WTC11 (cell line): ENCODE results near the gene MYMX. TPM values are rescaled to one million over a fixed set of nuclear protein-coding genes. Genes with fewer than 3 reads are reported as not detected.

ENCODE experiments used
- ATAC-seq: fragments of 200-7000 bp; cut with Tn5 transposase; 2 replicates; pipeline ENCODE4 v1.10.0; 2021; ENCODE audit warnings: mild to moderate bottlenecking, moderate library complexity
- CTCF ChIA-PET: fragments of 300-600 bp; sonication (Branson Sonifier 250); formaldehyde crosslinking; loops from one replicate; lab custom pipeline; 2021; ENCODE audit warnings: antibody characterized with exemption; lab: Charles Lee
- POLR2A ChIA-PET: fragments of 350-600 bp; sonication (Branson Sonifier 250); formaldehyde crosslinking; loops from one replicate; lab custom pipeline; 2021; ENCODE audit warnings: antibody characterized with exemption; lab: Charles Lee
- DNase-seq: peaks from one replicate; pipeline ENCODE4 v3.0.0; 2021; ENCODE audit warnings: low spot score
- H3K27ac Mint-ChIP-seq: 2 replicates; pipeline ENCODE4 v1.8.0; 2021; ENCODE audit warnings: mixed read lengths
- H3K27me3 Mint-ChIP-seq: 2 replicates; pipeline ENCODE4 v1.8.0; 2021; ENCODE audit warnings: low read depth, mild to moderate bottlenecking, moderate library complexity, mixed read lengths
- H3K36me3 Mint-ChIP-seq: 2 replicates; pipeline ENCODE4 v1.8.0; 2021; ENCODE audit warnings: mixed read lengths
- H3K4me1 Mint-ChIP-seq: 2 replicates; pipeline ENCODE4 v1.8.0; 2022; ENCODE audit warnings: mixed read lengths
- H3K4me3 Mint-ChIP-seq: 2 replicates; pipeline ENCODE4 v1.8.0; 2021; ENCODE audit warnings: mild to moderate bottlenecking, moderate library complexity, mixed read lengths
- H3K9me3 Mint-ChIP-seq: 2 replicates; pipeline ENCODE4 v1.8.0; 2021; ENCODE audit warnings: mixed read lengths
- ATF1 ChIP-seq: sonication (generic); formaldehyde crosslinking; IDR thresholded peaks from 2 replicates; pipeline ENCODE4 v1.8.1; 2023; ENCODE audit warnings: mild to moderate bottlenecking, moderate library complexity, missing genetic modification reagents
- CTCF ChIP-seq: fragments of 200-600 bp; IDR thresholded peaks from 2 replicates; pipeline ENCODE4 v1.8.0; 2022; ENCODE audit warnings: antibody characterized with exemption
- ESRRA ChIP-seq: sonication (generic); formaldehyde crosslinking; IDR thresholded peaks from 2 replicates; pipeline ENCODE4 v1.8.1; 2022; ENCODE audit warnings: mild to moderate bottlenecking, missing genetic modification reagents, borderline replicate concordance
- FOXJ3 ChIP-seq: sonication (generic); formaldehyde crosslinking; IDR thresholded peaks from 2 replicates; pipeline ENCODE4 v1.9.0; 2021; ENCODE audit warnings: missing genetic modification reagents, mild to moderate bottlenecking, borderline replicate concordance
- FOXP1 ChIP-seq: sonication (generic); formaldehyde crosslinking; IDR thresholded peaks from 2 replicates; pipeline ENCODE4 v1.8.0; 2022; ENCODE audit warnings: missing genetic modification reagents, mild to moderate bottlenecking, moderate library complexity, borderline replicate concordance
- GRHL2 ChIP-seq: fragments of 250-450 bp; sonication (Bioruptor Pico); IDR thresholded peaks from 2 replicates; pipeline ENCODE4 v1.8.0; 2022; ENCODE audit warnings: mild to moderate bottlenecking, moderate library complexity; ENCODE audit not compliant: insufficient replicate concordance, severe bottlenecking
- NFYB ChIP-seq: sonication (generic); formaldehyde crosslinking; conservative IDR thresholded peaks from 2 replicates; pipeline ENCODE4 v1.8.0; 2022; ENCODE audit warnings: low read depth, missing genetic modification reagents
- PREB ChIP-seq: sonication (generic); formaldehyde crosslinking; IDR thresholded peaks from 2 replicates; pipeline ENCODE4 v1.8.1; 2022; ENCODE audit warnings: mild to moderate bottlenecking, missing genetic modification reagents, moderate library complexity, borderline replicate concordance
- SMAD4 ChIP-seq: sonication (generic); formaldehyde crosslinking; IDR thresholded peaks from 2 replicates; pipeline ENCODE4 v1.8.0; 2022; ENCODE audit warnings: mild to moderate bottlenecking, missing genetic modification reagents
- TEAD1 ChIP-seq: sonication (generic); formaldehyde crosslinking; IDR thresholded peaks from 2 replicates; pipeline ENCODE4 v1.8.0; 2022; ENCODE audit warnings: mild to moderate bottlenecking, missing genetic modification reagents
- TEAD4 ChIP-seq: sonication (generic); formaldehyde crosslinking; IDR thresholded peaks from 2 replicates; pipeline ENCODE4 v1.8.0; 2022; ENCODE audit warnings: mild to moderate bottlenecking, missing genetic modification reagents
- TP53 ChIP-seq: sonication (generic); formaldehyde crosslinking; IDR thresholded peaks from 2 replicates; pipeline ENCODE4 v1.8.1; 2023; ENCODE audit warnings: mild to moderate bottlenecking, missing genetic modification reagents
- ZNF121 ChIP-seq: sonication (generic); formaldehyde crosslinking; IDR thresholded peaks from 2 replicates; pipeline ENCODE4 v1.8.0; 2023; ENCODE audit warnings: missing genetic modification reagents
- ZNF138 ChIP-seq: sonication (generic); formaldehyde crosslinking; conservative IDR thresholded peaks from 2 replicates; pipeline ENCODE4 v1.8.1; 2022; ENCODE audit warnings: mild to moderate bottlenecking, moderate library complexity, missing genetic modification reagents
- ZNF416 ChIP-seq: fragments of 250-450 bp; sonication (Bioruptor Pico); IDR thresholded peaks from 2 replicates; pipeline ENCODE4 v1.9.0; 2021; ENCODE audit warnings: mild to moderate bottlenecking, inconsistent platforms
- total RNA-seq: library from RNA; stranded (reverse); gene quantifications from 3 replicates; pipeline ENCODE4 v1.2.3, GENCODE V29; 2021
- TF ChIP-seq, protein P1 (sequence below): sonication (generic); formaldehyde crosslinking; IDR thresholded peaks from 2 replicates; pipeline ENCODE4 v1.8.0; 2022; ENCODE audit warnings: mild to moderate bottlenecking, missing genetic modification reagents
- TF ChIP-seq, protein P2 (sequence below): fragments of 250-450 bp; sonication (Bioruptor Pico); IDR thresholded peaks from 2 replicates; pipeline ENCODE4 v1.9.0; 2021; ENCODE audit warnings: moderate library complexity, mild to moderate bottlenecking, inconsistent platforms, borderline replicate concordance

Gene MYMX
- total RNA-seq, 1 experiment from 2014 or later, result 3.9 TPM

- no peak for ATAC-seq
- H3K27ac Mint-ChIP-seq, result no peak overlapping the region
- POLR2A ChIA-PET, result no interaction called here
Observed at GRCh38 chr6:44178424-44179071, 38.2 kb upstream of the MYMX start.

DNA sequence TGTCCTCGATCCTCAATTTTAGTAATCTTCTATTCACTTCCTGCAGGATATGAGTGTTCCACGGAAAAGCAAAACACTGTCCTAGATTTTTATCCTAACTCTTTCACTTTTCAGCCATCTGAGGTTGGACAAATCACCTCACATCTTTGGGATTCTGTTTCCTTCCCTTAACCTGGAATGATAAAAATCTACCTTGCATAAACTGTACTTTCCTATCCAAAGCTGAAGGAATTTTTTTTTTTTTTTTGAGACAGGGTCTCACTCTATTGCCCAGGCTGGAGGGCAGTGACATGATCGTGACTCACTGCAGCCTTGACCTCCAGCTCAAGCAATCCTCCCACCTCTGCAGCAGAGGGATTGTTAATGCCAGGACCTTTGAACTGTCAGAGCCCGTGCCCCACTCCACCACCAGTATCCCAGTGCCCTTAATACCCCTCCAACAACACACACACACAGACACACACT lies 37.6 kb upstream of the MYMX start:
- Mint-ChIP-seq H3K27me3 (no peaks in the 10 kb centered on the region), H3K9me3 (no peaks in the 10 kb centered on the region), H3K36me3 (no peaks in the 10 kb centered on the region), H3K4me3 (no peak overlapping the region), H3K27ac (no peak overlapping the region), H3K4me1 (peaks cover 18% of the 10 kb centered on the region)
- DNase-seq (no peak), ATAC-seq (no peak)
- TF ChIP-seq FOXP1 (CRISPR knock-in tag), result no peak
- no peak for TF ChIP-seq FOXJ3 (CRISPR knock-in tag)
- no peak for TF ChIP-seq ZNF138 (CRISPR knock-in tag)
- CTCF ChIA-PET, result no interaction called here
- POLR2A ChIA-PET, result no interaction called here

More at GRCh38 chr6:44178424-44179071, 38.2 kb upstream of the MYMX start:
- DNase-seq, result no peak
- Mint-ChIP-seq H3K9me3 (no peaks in the 10 kb centered on the region), H3K27me3 (no peaks in the 10 kb centered on the region), H3K4me1 (peaks cover 13% of the 10 kb centered on the region), H3K4me3 (no peak overlapping the region), H3K36me3 (no peaks in the 10 kb centered on the region)
- CTCF ChIA-PET, result interaction anchor here (1.1 kb wide), 1 partner anchor 46 kb away, joined by 3 read pairs; no protein-coding TSS in a partner anchor
- TF ChIP-seq ZNF121 (CRISPR knock-in tag), result peak; percentile 67
- no peak for TF ChIP-seq GRHL2 (CRISPR knock-in tag)

- no peak for ATAC-seq
- Mint-ChIP-seq H3K9me3 (no peaks in the 10 kb centered on the region), H3K4me1 (peaks cover 21% of the 10 kb centered on the region), H3K27me3 (no peaks in the 10 kb centered on the region), H3K4me3 (no peak overlapping the region), H3K36me3 (no peaks in the 10 kb centered on the region), H3K27ac (no peak overlapping the region)
- TF ChIP-seq, protein P1, sequence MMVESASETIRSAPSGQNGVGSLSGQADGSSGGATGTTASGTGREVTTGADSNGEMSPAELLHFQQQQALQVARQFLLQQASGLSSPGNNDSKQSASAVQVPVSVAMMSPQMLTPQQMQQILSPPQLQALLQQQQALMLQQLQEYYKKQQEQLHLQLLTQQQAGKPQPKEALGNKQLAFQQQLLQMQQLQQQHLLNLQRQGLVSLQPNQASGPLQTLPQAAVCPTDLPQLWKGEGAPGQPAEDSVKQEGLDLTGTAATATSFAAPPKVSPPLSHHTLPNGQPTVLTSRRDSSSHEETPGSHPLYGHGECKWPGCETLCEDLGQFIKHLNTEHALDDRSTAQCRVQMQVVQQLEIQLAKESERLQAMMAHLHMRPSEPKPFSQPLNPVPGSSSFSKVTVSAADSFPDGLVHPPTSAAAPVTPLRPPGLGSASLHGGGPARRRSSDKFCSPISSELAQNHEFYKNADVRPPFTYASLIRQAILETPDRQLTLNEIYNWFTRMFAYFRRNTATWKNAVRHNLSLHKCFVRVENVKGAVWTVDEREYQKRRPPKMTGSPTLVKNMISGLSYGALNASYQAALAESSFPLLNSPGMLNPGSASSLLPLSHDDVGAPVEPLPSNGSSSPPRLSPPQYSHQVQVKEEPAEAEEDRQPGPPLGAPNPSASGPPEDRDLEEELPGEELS (CRISPR knock-in tag), result no peak
- TF ChIP-seq TEAD1 (CRISPR knock-in tag), result no peak
- no peak for TF ChIP-seq ATF1 (CRISPR knock-in tag)
- TF ChIP-seq TP53 (CRISPR knock-in tag), result no peak
- no peak for TF ChIP-seq CTCF
- no peak for TF ChIP-seq TEAD4
- TF ChIP-seq, protein P2, sequence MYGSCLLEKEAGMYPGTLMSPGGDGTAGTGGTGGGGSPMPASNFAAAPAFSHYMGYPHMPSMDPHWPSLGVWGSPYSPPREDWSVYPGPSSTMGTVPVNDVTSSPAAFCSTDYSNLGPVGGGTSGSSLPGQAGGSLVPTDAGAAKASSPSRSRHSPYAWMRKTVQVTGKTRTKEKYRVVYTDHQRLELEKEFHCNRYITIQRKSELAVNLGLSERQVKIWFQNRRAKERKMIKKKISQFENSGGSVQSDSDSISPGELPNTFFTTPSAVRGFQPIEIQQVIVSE (CRISPR knock-in tag), result no peak
- no peak for TF ChIP-seq NFYB (CRISPR knock-in tag)
- no peak for TF ChIP-seq ESRRA
- TF ChIP-seq GRHL2 (CRISPR knock-in tag), result no peak
- no peak for TF ChIP-seq ZNF416
- TF ChIP-seq SMAD4 (CRISPR knock-in tag), result no peak
- no peak for TF ChIP-seq PREB (CRISPR knock-in tag)
- ChIA-PET POLR2A (interaction anchor here (0.6 kb wide), 1 partner anchor 18 kb away, joined by 6 read pairs; no protein-coding TSS in a partner anchor), CTCF (interaction anchor here (0.9 kb wide), 1 partner anchor 83 kb away, joined by 3 read pairs; no protein-coding TSS in a partner anchor)
- no peak for DNase-seq
Observed at GRCh38 chr6:44179648-44180047, 37.1 kb upstream of the MYMX start.
